Kidney (tissue), 14 donors: ENCODE measurements around the gene GNMT. TPM values are rescaled to one million over a fixed set of nuclear protein-coding genes. Genes with fewer than 3 reads are reported as not detected.

ENCODE experiments used
- DNase-seq, 5 donors: peaks; one replicate each; pipeline ENCODE4 v3.0.0-alpha.2; 2013 to 2020
- FAIRE-seq: peaks from 2 replicates; lab custom pipeline; 2012; peaks lifted over from hg19 to GRCh38; lab: Jason Lieb, UNC
- H3K27ac ChIP-seq, 2 donors: one replicate each; pipeline ENCODE4 v1.7.0; 2013; ENCODE audit warnings: low read depth in 2 of 2, low read length in 2 of 2, inconsistent platforms in 1 of 2
- H3K27me3 ChIP-seq: one replicate; pipeline ENCODE4 v1.7.1; 2013; ENCODE audit warnings: low read length, inconsistent platforms; ENCODE audit not compliant: control insufficient read depth, insufficient read depth
- H3K36me3 ChIP-seq, 3 donors: one replicate each; pipeline versions ENCODE4 v1.7.0 to v1.7.1; 2013; ENCODE audit warnings: low read length in 3 of 3, control low read depth in 1 of 3, inconsistent platforms in 1 of 3; ENCODE audit not compliant: insufficient read depth in 3 of 3, control insufficient read depth in 2 of 3
- H3K4me1 ChIP-seq, 3 donors: one replicate each; pipeline versions ENCODE4 v1.7.0 to v1.7.1; 2013; ENCODE audit warnings: low read length in 3 of 3, inconsistent platforms in 1 of 3, low read depth in 1 of 3; ENCODE audit not compliant: control insufficient read depth in 2 of 3, insufficient read depth in 2 of 3
- H3K4me3 ChIP-seq, 3 donors: one replicate each; pipeline versions ENCODE4 v1.7.0 to v1.8.1; 2013; ENCODE audit warnings: low read length in 3 of 3, control low read depth in 1 of 3, inconsistent platforms in 1 of 3
- H3K9ac ChIP-seq, 3 donors: one replicate each; pipeline versions ENCODE4 v1.7.0 to v1.7.1; 2013; ENCODE audit warnings: low read length in 3 of 3, control low read depth in 1 of 3, inconsistent platforms in 1 of 3
- H3K9me3 ChIP-seq, 3 donors: one replicate each; pipeline versions ENCODE4 v1.7.0 to v1.7.1; 2013; ENCODE audit warnings: low read length in 3 of 3, control low read depth in 1 of 3, inconsistent platforms in 1 of 3; ENCODE audit not compliant: control insufficient read depth in 2 of 3, insufficient read depth in 1 of 3
- CTCF ChIP-seq: IDR thresholded peaks from 3 replicates; pipeline ENCODE4 v1.5.1; 2012; ENCODE audit warnings: mild to moderate bottlenecking, moderate library complexity, borderline replicate concordance; ENCODE audit not compliant: insufficient read depth; ENCODE audit errors: extremely low read depth
- intact Hi-C: fragments of 100-400 bp; cut with DNase I; formaldehyde crosslinking; loops from one replicate; pipeline ENCODE4 v1.11.1; 2022
- polyA plus RNA-seq: library from polyadenylated mRNA; stranded (reverse); fragments of 350-450 nt; fragmentation: Illumina TruSeq; extraction: RNeasy Lipid Tissue Mini Kit (QIAGEN cat#74804); gene quantifications from one replicate; pipeline ENCODE4 v1.2.3, GENCODE V29; 2014; ENCODE audit warnings: low read depth, low replicate concordance; ENCODE audit not compliant: insufficient read depth
- total RNA-seq: library from RNA; stranded (reverse); fragmentation: NEBNext Ultra II Directional; extraction: Animal tissue kit (Norgen Biotek cat#: 25700); gene quantifications from one replicate; pipeline ENCODE4 v1.2.1, GENCODE V29; 2021
- donor health status: control.
- donor health status: control.
- donor health status: control.
- donor health status: control.
- donor health status: control.
- donor health status: DM: yes; HTN: yes; CAD: no.
- donor health status: Normal renal cell carcinoma (clear cell type).

GNMT gene
- total and polyA plus RNA-seq, 2 donors from 2014 or later: 0.54 to 1.9 TPM

DNA sequence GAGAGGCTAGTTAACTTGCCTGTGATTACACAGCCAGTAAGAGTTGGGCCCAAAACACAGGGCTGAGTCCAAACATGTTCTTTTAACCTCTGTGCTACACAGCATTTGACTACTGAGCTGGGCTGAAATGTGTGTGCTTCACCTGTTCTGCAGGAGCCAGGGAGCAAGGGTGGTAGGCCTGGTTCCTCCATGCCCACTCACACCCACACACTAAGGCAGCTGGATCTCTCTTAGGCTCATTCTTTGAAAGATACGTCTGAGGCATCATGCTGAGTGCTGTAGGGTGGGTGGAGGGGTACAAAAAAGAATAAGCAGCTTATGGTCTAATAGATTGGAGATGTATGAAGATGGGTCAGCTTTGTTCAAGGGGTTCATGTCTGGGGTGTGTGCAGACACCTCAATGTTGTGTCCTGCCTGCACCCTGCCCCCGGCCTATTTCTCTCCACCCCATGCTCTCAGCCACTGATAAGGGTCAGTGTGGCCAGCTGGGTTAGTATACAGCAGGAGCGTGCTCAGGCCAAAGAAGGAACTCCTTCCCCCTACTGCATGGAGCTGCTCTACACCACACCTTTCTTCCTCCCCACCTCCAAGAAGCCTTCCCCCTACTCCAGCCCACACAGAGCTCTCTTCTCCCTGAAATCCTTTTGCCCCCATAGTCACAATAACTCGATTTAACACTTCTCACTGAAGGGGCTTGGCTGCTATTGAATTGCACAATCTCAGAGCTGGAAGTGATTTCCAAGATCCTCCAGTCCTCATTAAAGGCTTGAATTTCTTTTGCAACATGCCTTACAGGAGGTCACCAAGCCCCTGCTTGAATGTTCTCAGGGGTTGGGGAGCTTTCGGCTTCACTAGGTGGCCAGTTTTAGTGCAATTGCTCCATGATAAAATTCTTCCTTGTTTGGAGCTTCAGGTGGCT, 27.2 kb downstream of the GNMT start:
- no peak overlapping the region for H3K9ac ChIP-seq
- H3K27ac ChIP-seq: no peak overlapping the region
- peaks cover 2 to 15% (median 3%) of the 10 kb centered on the region in 3 donors for H3K4me1 ChIP-seq
- no peak for TF ChIP-seq CTCF
- FAIRE-seq: no peak
- H3K36me3 ChIP-seq: peaks cover 0 to 12% (median 4%) of the 10 kb centered on the region in 3 donors
- no peaks in the 10 kb centered on the region for H3K9me3 ChIP-seq
- no peaks in the 10 kb centered on the region for H3K27me3 ChIP-seq
- no peak overlapping the region for H3K4me3 ChIP-seq
- intact Hi-C loops: no loop called here
- no peak for DNase-seq

- no peak for FAIRE-seq
- Histone ChIP-seq H3K9me3 (no peaks in the 10 kb centered on the region), H3K27me3 (no peaks in the 10 kb centered on the region), H3K27ac (no peak overlapping the region), H3K4me1 (peaks cover 2 to 14% (median 3%) of the 10 kb centered on the region in 3 donors), H3K4me3 (no peak overlapping the region), H3K9ac (no peak overlapping the region), H3K36me3 (peaks cover 0 to 12% (median 4%) of the 10 kb centered on the region in 3 donors)
- no peak for DNase-seq
- intact Hi-C loops: no loop called here
- TF ChIP-seq CTCF: no peak
These were observed 28.0 kb downstream of the GNMT start for GRCh38 chr6:42988486-42989020.

GRCh38 chr6:42989923-42990322, 29.4 kb downstream of the GNMT start:
- Histone ChIP-seq H3K9ac (no peak overlapping the region), H3K36me3 (peaks cover 0 to 12% (median 6%) of the 10 kb centered on the region in 3 donors), H3K9me3 (no peaks in the 10 kb centered on the region), H3K4me1 (peaks cover 2 to 11% (median 3%) of the 10 kb centered on the region in 3 donors), H3K27ac (no peak overlapping the region), H3K4me3 (no peak overlapping the region), H3K27me3 (no peaks in the 10 kb centered on the region)
- no peak for TF ChIP-seq CTCF
- FAIRE-seq: no peak
- DNase-seq: no peak
- intact Hi-C loops: no loop called here
